ENCODE measurements around the gene PNPLA1. TPM values are rescaled to one million over a fixed set of nuclear protein-coding genes. Genes with fewer than 3 reads are reported as not detected.
"Not testable (repeated sequence)": the region's sequence is repeated elsewhere in the genome, so short reads cannot be mapped to it uniquely, and the experiment has no call there.

Gene PNPLA1
- total RNA-seq, 1 experiment from 2014 or later: not detected

GRCh38 chr6:36336779-36337241, 67.0 kb downstream of the PNPLA1 start, which contains the start of gene BNIP5:
TSS of gene BNIP5 (minus strand) at chr6:36336888. CDS start at chr6:36330690, 6,198 bp downstream.
- no peak for DNase-seq (ENCODE audit: low spot score)
- ChIA-PET POLR2A (no interaction called here), CTCF (no interaction called here)
- no peak for TF ChIP-seq E2F4 (CRISPR knock-in tag; IDR thresholded peaks at IDR 0.05; ENCODE audit: borderline replicate concordance, low read depth)
- TF ChIP-seq MAX (CRISPR knock-in tag; IDR thresholded peaks at IDR 0.05): no peak
- no peak for TF ChIP-seq PRRX2 (CRISPR knock-in tag; IDR thresholded peaks at IDR 0.05)
- TF ChIP-seq E2F1 (CRISPR knock-in tag; IDR thresholded peaks at IDR 0.05): no peak
- no peak for TF ChIP-seq ESRRA (CRISPR knock-in tag; IDR thresholded peaks at IDR 0.05; ENCODE audit: borderline replicate concordance)
- no peak for TF ChIP-seq ZBTB21 (CRISPR knock-in tag; IDR thresholded peaks at IDR 0.05; ENCODE audit: borderline replicate concordance)
- no peak for TF ChIP-seq JUN (CRISPR knock-in tag; IDR thresholded peaks at IDR 0.05)
- TF ChIP-seq NFYB (CRISPR knock-in tag; conservative IDR thresholded peaks at IDR 0.05; ENCODE audit: low read depth): no peak
- no peak for TF ChIP-seq ZNF219 (CRISPR knock-in tag; IDR thresholded peaks at IDR 0.05; ENCODE audit: borderline replicate concordance)
- TF ChIP-seq STAT6 (CRISPR knock-in tag; conservative IDR thresholded peaks at IDR 0.05; ENCODE audit: low read depth): no peak
- no peak for TF ChIP-seq EMX1 (CRISPR knock-in tag; IDR thresholded peaks at IDR 0.05)
- no peak for TF ChIP-seq NFE2L1 (CRISPR knock-in tag; IDR thresholded peaks at IDR 0.05)
- TF ChIP-seq IRF1 (CRISPR knock-in tag; IDR thresholded peaks at IDR 0.05): no peak
- no peak for TF ChIP-seq AR (CRISPR knock-in tag; IDR thresholded peaks at IDR 0.05)
- TF ChIP-seq ZNF138 (CRISPR knock-in tag; conservative IDR thresholded peaks at IDR 0.05): no peak
- H3K4me1 Mint-ChIP-seq: peaks cover 19% of the 10 kb centered on the region
- ATAC-seq: no peak
- no peak within 1 kb of the TSS for H3K4me3 Mint-ChIP-seq
- no peaks in the 10 kb centered on the region for H3K9me3 Mint-ChIP-seq
- no peaks in the 10 kb centered on the region for H3K36me3 Mint-ChIP-seq
- H3K27ac Mint-ChIP-seq: no peak within 1 kb of the TSS
- H3K27me3 Mint-ChIP-seq (ENCODE audit: low read depth): peaks cover 18% of the 10 kb centered on the region

GRCh38 chr6:36337814-36338213, 68.0 kb downstream of the PNPLA1 start:
- Mint-ChIP-seq H3K27me3 (ENCODE audit: low read depth) (peaks cover 18% of the 10 kb centered on the region), H3K4me3 (no peak overlapping the region), H3K9me3 (no peaks in the 10 kb centered on the region), H3K36me3 (no peaks in the 10 kb centered on the region), H3K4me1 (peaks cover 19% of the 10 kb centered on the region), H3K27ac (no peak overlapping the region)
- TF ChIP-seq CREM (CRISPR knock-in tag; IDR thresholded peaks at IDR 0.05) (no peak), FOXK1 (CRISPR knock-in tag; IDR thresholded peaks at IDR 0.05) (no peak), ZNF512 (CRISPR knock-in tag; IDR thresholded peaks at IDR 0.05; ENCODE audit: borderline replicate concordance) (no peak)
- ChIA-PET POLR2A (interaction anchor here (0.7 kb wide), 2 partner anchors 11 to 120 kb away, joined by 3 to 6 read pairs; no protein-coding TSS in a partner anchor), CTCF (interaction anchor here (0.7 kb wide), 1 partner anchor 445 kb away, joined by 4 read pairs; no protein-coding TSS in a partner anchor)
- ATAC-seq (no peak), DNase-seq (ENCODE audit: low spot score) (no peak)

GRCh38 chr6:36338223-36338622, 68.4 kb downstream of the PNPLA1 start:
- H3K4me3 Mint-ChIP-seq; DNase-seq (ENCODE audit: low spot score); H3K27ac Mint-ChIP-seq; H3K36me3 Mint-ChIP-seq; H3K9me3 Mint-ChIP-seq; ATAC-seq: not testable (repeated sequence)
- Mint-ChIP-seq H3K27me3 (ENCODE audit: low read depth) (peaks cover 18% of the 10 kb centered on the region), H3K4me1 (peaks cover 19% of the 10 kb centered on the region)
- POLR2A ChIA-PET: interaction anchor here (0.7 kb wide), 1 partner anchor 12 kb away, joined by 6 read pairs; no protein-coding TSS in a partner anchor
- CTCF ChIA-PET: interaction anchor here (0.7 kb wide), 1 partner anchor 445 kb away, joined by 4 read pairs; no protein-coding TSS in a partner anchor

Data from WTC11 (cell line).